ENCODE measurements around the gene EPRS1. TPM values are rescaled to one million over a fixed set of nuclear protein-coding genes. Genes with fewer than 3 reads are reported as not detected.

EPRS1 gene
- total and polyA plus RNA-seq, 2 of the 13 experiments (the other 11 are each of a cell fraction or from before 2014, with no cell fraction given) = 86.1 to 124 TPM

DNA sequence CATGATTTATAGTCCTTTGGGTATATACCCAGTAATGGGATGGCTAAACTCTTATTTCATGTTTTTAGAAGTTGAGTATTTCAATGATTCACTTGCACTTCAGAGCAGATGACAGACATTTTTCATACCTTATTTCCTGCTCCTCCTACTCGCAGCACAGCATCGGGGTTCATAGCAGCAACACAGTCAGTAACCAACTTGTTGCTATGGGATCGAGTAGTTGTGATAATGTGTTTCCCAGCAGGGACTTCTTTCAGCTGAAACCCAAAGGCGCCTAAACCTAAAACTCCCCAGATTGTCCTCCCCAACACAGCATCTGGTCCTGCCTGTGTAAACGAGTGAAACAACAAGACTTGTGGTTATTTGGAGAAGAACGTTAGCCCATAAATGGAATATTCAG is 16.3 kb upstream of the EPRS1 start:
- DNase-seq (ENCODE audit: low spot score) (no peak), ATAC-seq (no peak), FAIRE-seq (no peak)
- H3K27me3 ChIP-seq (ENCODE audit: control insufficient read depth in 1 of 2, insufficient read depth in 2 of 2, low read length in 2 of 2) = no peaks in the 10 kb centered on the region; a peak in 1 of 5 replicates
- no TSS peak for BruUV-seq (replicated peaks)
- CTCF ChIA-PET (ENCODE audit: low intra/inter-chr PET ratio, low total read pairs) = no interaction called here
- in situ Hi-C loops (cut with HindIII; ENCODE audit: extremely low pct_ligation_motif_present, low pct_unique_long_range_greater_than_20kb) (no loop called here), intact Hi-C loops (cut with micrococcal nuclease; ENCODE audit: unreplicated experiment) (no loop called here)
- no peak overlapping the region for H3K27ac ChIP-seq (ENCODE audit: extremely low read length, insufficient read depth, low read length)
- TF ChIP-seq HES4 (CRISPR knock-in tag; IDR thresholded peaks at IDR 0.05; ENCODE audit: borderline replicate concordance) = no peak
- TF ChIP-seq, protein P1, sequence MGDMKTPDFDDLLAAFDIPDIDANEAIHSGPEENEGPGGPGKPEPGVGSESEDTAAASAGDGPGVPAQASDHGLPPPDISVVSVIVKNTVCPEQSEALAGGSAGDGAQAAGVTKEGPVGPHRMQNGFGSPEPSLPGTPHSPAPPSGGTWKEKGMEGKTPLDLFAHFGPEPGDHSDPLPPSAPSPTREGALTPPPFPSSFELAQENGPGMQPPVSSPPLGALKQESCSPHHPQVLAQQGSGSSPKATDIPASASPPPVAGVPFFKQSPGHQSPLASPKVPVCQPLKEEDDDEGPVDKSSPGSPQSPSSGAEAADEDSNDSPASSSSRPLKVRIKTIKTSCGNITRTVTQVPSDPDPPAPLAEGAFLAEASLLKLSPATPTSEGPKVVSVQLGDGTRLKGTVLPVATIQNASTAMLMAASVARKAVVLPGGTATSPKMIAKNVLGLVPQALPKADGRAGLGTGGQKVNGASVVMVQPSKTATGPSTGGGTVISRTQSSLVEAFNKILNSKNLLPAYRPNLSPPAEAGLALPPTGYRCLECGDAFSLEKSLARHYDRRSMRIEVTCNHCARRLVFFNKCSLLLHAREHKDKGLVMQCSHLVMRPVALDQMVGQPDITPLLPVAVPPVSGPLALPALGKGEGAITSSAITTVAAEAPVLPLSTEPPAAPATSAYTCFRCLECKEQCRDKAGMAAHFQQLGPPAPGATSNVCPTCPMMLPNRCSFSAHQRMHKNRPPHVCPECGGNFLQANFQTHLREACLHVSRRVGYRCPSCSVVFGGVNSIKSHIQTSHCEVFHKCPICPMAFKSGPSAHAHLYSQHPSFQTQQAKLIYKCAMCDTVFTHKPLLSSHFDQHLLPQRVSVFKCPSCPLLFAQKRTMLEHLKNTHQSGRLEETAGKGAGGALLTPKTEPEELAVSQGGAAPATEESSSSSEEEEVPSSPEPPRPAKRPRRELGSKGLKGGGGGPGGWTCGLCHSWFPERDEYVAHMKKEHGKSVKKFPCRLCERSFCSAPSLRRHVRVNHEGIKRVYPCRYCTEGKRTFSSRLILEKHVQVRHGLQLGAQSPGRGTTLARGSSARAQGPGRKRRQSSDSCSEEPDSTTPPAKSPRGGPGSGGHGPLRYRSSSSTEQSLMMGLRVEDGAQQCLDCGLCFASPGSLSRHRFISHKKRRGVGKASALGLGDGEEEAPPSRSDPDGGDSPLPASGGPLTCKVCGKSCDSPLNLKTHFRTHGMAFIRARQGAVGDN (CRISPR knock-in tag; IDR thresholded peaks at IDR 0.05) = no peak
- no peak for TF ChIP-seq PPARG (CRISPR knock-in tag; conservative IDR thresholded peaks at IDR 0.05)
- no peak for TF ChIP-seq ZNF292 (CRISPR knock-in tag; IDR thresholded peaks at IDR 0.05; ENCODE audit: borderline replicate concordance, low read depth)
- TF ChIP-seq ZNF720 (CRISPR knock-in tag; IDR thresholded peaks at IDR 0.05) = no peak
- no peak for TF ChIP-seq NFIC (IDR thresholded peaks at IDR 0.05; ENCODE audit: low read length)
- H2AFZ ChIP-seq (ENCODE audit: low read length) = no peak overlapping the region
- peaks cover 6 to 26% of the 10 kb centered on the region in 2 experiments; a peak in 4 of 5 replicates for H3K36me3 ChIP-seq (replicated peaks in 1 of 2; ENCODE audit: control insufficient read depth in 1 of 2, insufficient read depth in 2 of 2, low read length in 2 of 2)
- WGBS (ENCODE audit: low lambda C conversion rate) = 97% methylated on average over 6 of the region's 6 CpGs
- POLR2A ChIA-PET = no interaction called here
- no peaks in the 10 kb centered on the region for H3K79me2 ChIP-seq (ENCODE audit: insufficient read depth, low read length)
- H3K4me2 ChIP-seq (ENCODE audit: low read depth, low read length) = no peak overlapping the region
- H3K4me1 ChIP-seq (ENCODE audit: insufficient read depth, low read length) = peaks cover 15% of the 10 kb centered on the region
- no peaks in the 10 kb centered on the region for H3K9me3 ChIP-seq (ENCODE audit: low read length)
- H4K20me1 ChIP-seq (ENCODE audit: insufficient read depth, low read length) = no peaks in the 10 kb centered on the region
- no peak overlapping the region for H3K4me3 ChIP-seq (replicated peaks in 1 of 3; ENCODE audit: insufficient read depth in 1 of 3, low read depth in 2 of 3, low read length in 3 of 3)
- no peak overlapping the region for H3K9ac ChIP-seq (ENCODE audit: insufficient read depth, low read depth, low read length)
